Spleen (tissue), 13 donors: ENCODE results near the gene SLC38A2. TPM values are rescaled to one million over a fixed set of nuclear protein-coding genes. Genes with fewer than 3 reads are reported as not detected.

Experiments used
- DNase-seq: peaks from one replicate; pipeline ENCODE4 v3.0.0-alpha.2; 2020
- H3K27ac ChIP-seq, 8 donors: fragments of 200-600 bp; sonication (generic) in 7 of 8; 1 replicate in 4 of 8; 2 replicates in 4 of 8; pipeline versions ENCODE4 v1.5.0 to v1.8.0; 2016 to 2021; ENCODE audit warnings: inconsistent platforms in 4 of 8, mild to moderate bottlenecking in 4 of 8, moderate library complexity in 1 of 8
- H3K27me3 ChIP-seq, 7 donors: fragments of 200-600 bp; sonication (generic) in 6 of 7; replicated peaks in 1 of 7; 1 replicate in 4 of 7; 2 replicates in 3 of 7; pipeline versions ENCODE4 v1.5.0 to v1.8.0; 2016 to 2021; ENCODE audit warnings: inconsistent platforms in 3 of 7, mild to moderate bottlenecking in 1 of 7
- H3K36me3 ChIP-seq, 6 donors: fragments of 200-600 bp; sonication (generic) in 5 of 6; 1 replicate in 4 of 6; 2 replicates in 2 of 6; pipeline versions ENCODE4 v1.5.0 to v1.8.0; 2016 to 2021; ENCODE audit warnings: inconsistent platforms in 2 of 6
- H3K4me1 ChIP-seq, 6 donors: fragments of 200-600 bp; sonication (generic) in 5 of 6; 1 replicate in 3 of 6; 2 replicates in 3 of 6; pipeline versions ENCODE4 v1.5.0 to v1.8.0; 2016 to 2021; ENCODE audit warnings: inconsistent platforms in 3 of 6
- H3K4me3 ChIP-seq, 8 donors: fragments of 200-600 bp; sonication (generic) in 7 of 8; 1 replicate in 4 of 8; 2 replicates in 4 of 8; pipeline versions ENCODE4 v1.5.0 to v1.8.0; 2016 to 2021; ENCODE audit warnings: inconsistent platforms in 4 of 8, mild to moderate bottlenecking in 4 of 8, moderate library complexity in 2 of 8
- H3K9me3 ChIP-seq, 8 donors: fragments of 200-600 bp; sonication (generic) in 7 of 8; 1 replicate in 4 of 8; 2 replicates in 4 of 8; pipeline versions ENCODE4 v1.5.0 to v1.8.0; 2016 to 2021; ENCODE audit warnings: inconsistent platforms in 4 of 8
- POLR2A ChIP-seq, 3 donors: fragments of 450-650 bp; IDR thresholded peaks; one replicate each; pipeline ENCODE4 v1.5.1; 2017; ENCODE audit warnings: antibody characterized with exemption in 3 of 3, mild to moderate bottlenecking in 1 of 3
- POLR2AphosphoS5 ChIP-seq, 3 donors: sonication (generic); formaldehyde crosslinking; IDR thresholded peaks; one replicate each; pipeline ENCODE4 v1.5.1; 2017; ENCODE audit warnings: antibody characterized with exemption in 3 of 3
- WGBS, 5 donors: extraction: QIAGEN DNeasy Blood & Tissue Kit in 3 of 5; methylation state at CpG; one replicate each; pipeline versions ENCODE4 v1.1.5 to v1.1.7; 2013 to 2018; 5-methylcytosine and 5-hydroxymethylcytosine counted together
- intact Hi-C: fragments of 100-400 bp; cut with DNase I; formaldehyde crosslinking; loops from one replicate; pipeline ENCODE4 v1.15.0; 2023; ENCODE audit warnings: low total_unique reads
- long read RNA-seq, 2 donors: transcript quantifications; one replicate each; lab custom pipeline, GENCODE V29; 2026
- polyA plus RNA-seq, 3 donors: library from polyadenylated mRNA; stranded (reverse); fragments of 200-250 nt; gene quantifications; one replicate each; pipeline ENCODE4 v1.2.1, GENCODE V29; 2013
- total RNA-seq, 7 donors: library from RNA; depleted of rRNA in 3 of 7; stranded (reverse); fragments of >200 nt in 3 of 7; fragmentation: NEBNext Ultra II Directional in 4 of 7; extraction: Animal tissue kit (Norgen Biotek cat#: 25700) in 4 of 7; gene quantifications; one replicate each; pipeline versions ENCODE4 v1.1.0 to v1.2.1, GENCODE V29; 2016 to 2021
- TF ChIP-seq, protein P1 (sequence below), 11 experiments: fragments of 200-600 bp in 7 of 11; fragments of 450-650 bp in 4 of 11; sonication (generic) in 4 of 11; IDR thresholded peaks in 8 of 11; conservative IDR thresholded peaks in 3 of 11; 1 replicate in 7 of 11; 2 replicates in 4 of 11; pipeline versions ENCODE4 v1.4.0 to v1.8.0; 2016 to 2021; ENCODE audit warnings: antibody characterized with exemption in 11 of 11, inconsistent platforms in 4 of 11, mild to moderate bottlenecking in 1 of 11
- donor health status: healthy with polysubstance abuse.
- donor health status: DM: no; HTN: no; CAD: no; lungs with moderate emphysema.
- donor health status: DM: no; HTN: no; CAD: no.
- donor health status: Bipolar disorder and iron deficiency.
- donor health status: healthy.
- donor health status: DM: no; HTN: no; CAD: no.
- donor health status: DM: yes; HTN: yes; CAD: no.

The SLC38A2 gene
- total RNA-seq = 100 to 1,000 TPM; 118 to 297 (median 211) TPM
- polyA plus RNA-seq = 10 to 100 TPM; 40.7 to 55.9 (median 49.8) TPM
- long read RNA-seq, donor 1, full-length matches to known transcripts = 23 of 28 reads
- long read RNA-seq, donor 1, partial matches to known transcripts = 5 of 28 reads
- long read RNA-seq, donor 1, other reads (novel, unspliced or antisense) = 0 of 28 reads
- long read RNA-seq, donor 2, full-length matches to known transcripts = 16 of 16 reads
- long read RNA-seq, donor 2, partial matches to known transcripts = 0 of 16 reads
- long read RNA-seq, donor 2, other reads (novel, unspliced or antisense) = 0 of 16 reads

DNA sequence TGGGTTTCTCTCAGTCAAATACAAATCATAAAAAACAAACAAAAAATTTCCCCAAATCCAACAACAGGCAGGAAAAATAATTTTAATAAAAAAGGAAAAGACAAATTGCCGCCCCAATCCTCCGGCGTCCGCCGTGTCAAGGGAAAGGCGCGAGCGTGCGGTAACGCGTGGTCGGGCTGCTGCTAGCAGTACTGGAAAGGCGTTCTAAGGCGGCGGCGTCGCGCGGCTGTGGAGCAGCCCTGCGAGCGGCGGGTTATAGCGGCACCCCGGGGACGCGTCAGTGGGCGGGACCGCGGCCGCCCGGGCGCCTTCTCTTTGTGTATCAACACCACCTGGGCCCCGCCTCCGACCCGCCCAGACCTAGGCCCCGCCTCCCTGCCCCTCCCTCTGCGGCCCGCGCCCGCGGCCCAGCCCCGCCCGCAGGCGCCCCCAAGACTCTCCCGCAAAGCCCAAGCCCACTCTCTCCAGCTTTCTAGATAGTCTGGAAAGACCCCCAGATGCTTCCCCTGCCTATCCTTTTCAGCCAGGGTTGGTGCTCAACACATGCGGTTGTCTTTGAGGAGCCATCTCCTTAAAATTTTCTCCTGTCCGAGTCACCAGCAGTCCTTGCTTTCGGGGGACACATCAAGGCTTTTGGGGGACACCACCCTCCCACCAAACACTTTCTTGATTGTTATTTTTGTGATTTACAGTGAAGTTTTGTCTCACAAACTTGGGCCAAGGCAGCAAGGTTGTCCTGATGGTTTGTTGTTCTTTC is at the start of gene SLC38A2:
Gene SLC38A2 (minus strand): TSS at position 230 of the 757 bp plus-strand sequence. CDS start 1,480 bp downstream, outside the sequence.
- intact Hi-C loops = no loop called here
- DNase-seq = peak; percentile 100

DNA sequence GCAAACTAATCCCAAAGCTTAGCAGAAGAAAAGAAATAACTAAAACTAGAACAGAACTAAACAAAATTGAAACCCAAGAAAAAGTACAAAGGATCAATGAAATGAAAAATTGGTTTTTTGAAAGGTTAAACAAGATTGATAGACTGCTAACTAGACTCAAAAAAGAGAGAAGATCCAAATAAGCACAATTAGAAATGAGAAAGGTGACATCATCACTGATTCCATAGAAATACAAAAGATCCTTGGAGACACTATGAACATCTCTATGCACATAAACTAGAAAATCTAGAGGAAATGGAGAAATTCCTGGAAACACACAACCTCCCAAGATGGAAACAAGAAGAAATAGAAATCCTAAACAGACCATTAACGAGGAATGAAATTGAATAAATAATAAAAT is 47.1 kb upstream of the SLC38A2 start:
- no peak overlapping the region for H3K4me3 ChIP-seq
- H3K4me1 ChIP-seq = no peaks in the 10 kb centered on the region
- no peaks in the 10 kb centered on the region for H3K36me3 ChIP-seq
- DNase-seq = no peak
- H3K27me3 ChIP-seq = no peaks in the 10 kb centered on the region
- intact Hi-C loops = no loop called here
- 85 to 96% (median 87%) methylated on average over 1 of the region's 1 CpG for WGBS, 5 donors
- peaks cover 0 to 3% (median 0%) of the 10 kb centered on the region in 8 donors for H3K9me3 ChIP-seq
- no peak overlapping the region for H3K27ac ChIP-seq
- TF ChIP-seq, protein P1, sequence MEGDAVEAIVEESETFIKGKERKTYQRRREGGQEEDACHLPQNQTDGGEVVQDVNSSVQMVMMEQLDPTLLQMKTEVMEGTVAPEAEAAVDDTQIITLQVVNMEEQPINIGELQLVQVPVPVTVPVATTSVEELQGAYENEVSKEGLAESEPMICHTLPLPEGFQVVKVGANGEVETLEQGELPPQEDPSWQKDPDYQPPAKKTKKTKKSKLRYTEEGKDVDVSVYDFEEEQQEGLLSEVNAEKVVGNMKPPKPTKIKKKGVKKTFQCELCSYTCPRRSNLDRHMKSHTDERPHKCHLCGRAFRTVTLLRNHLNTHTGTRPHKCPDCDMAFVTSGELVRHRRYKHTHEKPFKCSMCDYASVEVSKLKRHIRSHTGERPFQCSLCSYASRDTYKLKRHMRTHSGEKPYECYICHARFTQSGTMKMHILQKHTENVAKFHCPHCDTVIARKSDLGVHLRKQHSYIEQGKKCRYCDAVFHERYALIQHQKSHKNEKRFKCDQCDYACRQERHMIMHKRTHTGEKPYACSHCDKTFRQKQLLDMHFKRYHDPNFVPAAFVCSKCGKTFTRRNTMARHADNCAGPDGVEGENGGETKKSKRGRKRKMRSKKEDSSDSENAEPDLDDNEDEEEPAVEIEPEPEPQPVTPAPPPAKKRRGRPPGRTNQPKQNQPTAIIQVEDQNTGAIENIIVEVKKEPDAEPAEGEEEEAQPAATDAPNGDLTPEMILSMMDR (IDR thresholded peaks at IDR 0.05 in 8 of 11, conservative IDR thresholded peaks at IDR 0.05 in 3 of 11) = no peak
- TF ChIP-seq POLR2A (IDR thresholded peaks at IDR 0.05) (no peak), POLR2AphosphoS5 (IDR thresholded peaks at IDR 0.05) (no peak)

More for the DNA sequence above, at the start of gene SLC38A2:
- Histone ChIP-seq H3K27me3 (no peaks in the 10 kb centered on the region), H3K27ac (peak within 1 kb of the TSS; percentile 90 to 100 (median 98)), H3K9me3 (no peaks in the 10 kb centered on the region), H3K4me3 (peak within 1 kb of the TSS; percentile 84 to 99 (median 94)), H3K4me1 (peaks cover 29 to 53% (median 46%) of the 10 kb centered on the region in 6 donors), H3K36me3 (peaks cover 0 to 35% (median 29%) of the 10 kb centered on the region in 6 donors)
- TF ChIP-seq POLR2A (IDR thresholded peaks at IDR 0.05) = peak; percentile 97 to 100 (median 98)
- TF ChIP-seq POLR2AphosphoS5 (IDR thresholded peaks at IDR 0.05) = peak; percentile 100
- TF ChIP-seq, protein P1 (IDR thresholded peaks at IDR 0.05 in 8 of 11, conservative IDR thresholded peaks at IDR 0.05 in 3 of 11) = peak in 2 of 11 experiments; percentile 0 to 17
- 0 to 1% (median 0%) methylated on average over 39 to 48 of the region's 48 CpGs for WGBS, 5 donors

DNA sequence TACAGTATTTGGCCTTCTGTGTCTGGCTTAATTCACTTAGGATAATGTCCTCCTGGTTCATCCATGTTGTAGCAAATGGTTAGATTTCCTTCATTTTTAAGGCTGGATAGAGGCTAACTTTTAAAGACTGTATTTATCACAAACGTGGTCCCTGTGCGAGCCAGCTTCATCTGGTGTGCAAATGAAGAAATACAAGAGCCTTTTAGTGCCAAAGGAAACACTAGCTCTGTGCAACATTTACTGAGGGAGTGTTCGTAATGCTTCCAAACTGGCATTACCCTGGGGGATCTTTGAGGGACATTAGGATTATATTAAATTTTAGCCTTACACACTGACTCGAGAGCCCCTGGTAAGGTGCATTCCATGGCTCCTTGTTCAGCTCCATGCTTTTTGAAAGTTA is 43.0 kb upstream of the SLC38A2 start:
- DNase-seq = no peak
- Histone ChIP-seq H3K4me3 (no peak overlapping the region), H3K27me3 (no peaks in the 10 kb centered on the region), H3K4me1 (peaks cover 0 to 4% (median 2%) of the 10 kb centered on the region in 6 donors), H3K9me3 (no peaks in the 10 kb centered on the region), H3K36me3 (no peaks in the 10 kb centered on the region), H3K27ac (no peak overlapping the region)
- TF ChIP-seq POLR2AphosphoS5 (IDR thresholded peaks at IDR 0.05) (no peak), POLR2A (IDR thresholded peaks at IDR 0.05) (no peak)
- TF ChIP-seq, protein P1 (IDR thresholded peaks at IDR 0.05 in 8 of 11, conservative IDR thresholded peaks at IDR 0.05 in 3 of 11) = no peak
- 84 to 97% (median 93%) methylated on average over 4 of the region's 4 CpGs for WGBS, 5 donors
- intact Hi-C loops = no loop called here
